Inferior parietal cortex (tissue), 1 donor: ENCODE results near the gene TTC5.
"Not testable (repeated sequence)": the region's sequence is repeated elsewhere in the genome, so short reads cannot be mapped to it uniquely, and the experiment has no call there.

ENCODE experiments used
- DNase-seq: peaks from one replicate; pipeline ENCODE4 v3.0.0-alpha.2; 2016; ENCODE audit errors: extremely low spot score

Gene TTC5

GRCh38 chr14:20305265-20306078 lies at the start of gene TTC5:
TSS of gene TTC5 (minus strand) at chr14:20305951. CDS start at chr14:20305937, 14 bp downstream.
- DNase-seq = peak; percentile 92

GRCh38 chr14:20350860-20351259 lies 45.1 kb upstream of the TTC5 start:
- no peak for DNase-seq

- no peak for DNase-seq
Measured at GRCh38 chr14:20350282-20350681, 44.5 kb upstream of the TTC5 start.

GRCh38 chr14:20347747-20348146 lies 42.0 kb upstream of the TTC5 start:
- DNase-seq = no peak

- no peak for DNase-seq
Measured at GRCh38 chr14:20346713-20347112, 41.0 kb upstream of the TTC5 start.

- no peak for DNase-seq
Measured at GRCh38 chr14:20345366-20345765, 39.6 kb upstream of the TTC5 start.

- DNase-seq = peak; percentile 49
Measured at GRCh38 chr14:20343862-20344220, 38.1 kb upstream of the TTC5 start.

GRCh38 chr14:20343092-20343861 lies 37.5 kb upstream of the TTC5 start, which contains the start of gene PARP2:
TSS of gene PARP2 (plus strand) at chr14:20343635. CDS start at chr14:20343642, 7 bp downstream.
- DNase-seq = peak; percentile 100

GRCh38 chr14:20341646-20342045 lies 35.9 kb upstream of the TTC5 start:
- DNase-seq = no peak

- not testable (repeated sequence) for DNase-seq
Measured at GRCh38 chr14:20341032-20341431, 35.3 kb upstream of the TTC5 start.

- no peak for DNase-seq
Measured at GRCh38 chr14:20334017-20334416, 28.3 kb upstream of the TTC5 start.

GRCh38 chr14:20333494-20333841 lies 27.7 kb upstream of the TTC5 start:
- no peak for DNase-seq

GRCh38 chr14:20332788-20333493 lies 27.2 kb upstream of the TTC5 start, which contains the start of gene CCNB1IP1:
TSS of gene CCNB1IP1 (minus strand) at chr14:20333279. CDS start at chr14:20316523, 16,756 bp downstream.
- DNase-seq = peak; percentile 87

GRCh38 chr14:20332431-20332787 lies 26.7 kb upstream of the TTC5 start:
- peak; percentile 51 for DNase-seq

- no peak for DNase-seq
Measured at GRCh38 chr14:20331053-20331613, 25.4 kb upstream of the TTC5 start.

- DNase-seq = no peak
Measured at GRCh38 chr14:20329355-20329754, 23.6 kb upstream of the TTC5 start.

- DNase-seq = no peak
Measured at GRCh38 chr14:20328705-20329104, 23.0 kb upstream of the TTC5 start.

GRCh38 chr14:20327005-20327869 lies 21.5 kb upstream of the TTC5 start:
- peak; percentile 90 for DNase-seq

- DNase-seq = no peak
Measured at GRCh38 chr14:20317720-20318119, 12.0 kb upstream of the TTC5 start.

GRCh38 chr14:20314026-20314425 lies 8.3 kb upstream of the TTC5 start:
- DNase-seq = no peak

- DNase-seq = no peak
Measured at GRCh38 chr14:20306079-20306423, 300 bp upstream of the TTC5 start.
